ENCODE data around the gene LEP. TPM values are rescaled to one million over a fixed set of nuclear protein-coding genes. Genes with fewer than 3 reads are reported as not detected.
"Not testable (repeated sequence)": the region's sequence is repeated elsewhere in the genome, so short reads cannot be mapped to it uniquely, and the experiment has no call there.

LEP gene
- total RNA-seq, 2 experiments from 2014 or later = not detected

GRCh38 chr7:128265156-128265905 lies 24.3 kb downstream of the LEP start:
- ChIA-PET POLR2A (no interaction called here), CTCF (interaction anchor here (0.9 kb wide), 1 partner anchor 21 kb away, joined by 3 read pairs; no protein-coding TSS in a partner anchor)

GRCh38 chr7:128265906-128266300 lies 24.8 kb downstream of the LEP start:
- CTCF ChIA-PET = no interaction called here
- POLR2A ChIA-PET = no interaction called here

- CTCF ChIA-PET = interaction anchor here (1.3 kb wide), 1 partner anchor 57 kb away, joined by 3 read pairs; no protein-coding TSS in a partner anchor
- POLR2A ChIA-PET = no interaction called here
Observed at GRCh38 chr7:128266529-128266882, 25.4 kb downstream of the LEP start.

DNA sequence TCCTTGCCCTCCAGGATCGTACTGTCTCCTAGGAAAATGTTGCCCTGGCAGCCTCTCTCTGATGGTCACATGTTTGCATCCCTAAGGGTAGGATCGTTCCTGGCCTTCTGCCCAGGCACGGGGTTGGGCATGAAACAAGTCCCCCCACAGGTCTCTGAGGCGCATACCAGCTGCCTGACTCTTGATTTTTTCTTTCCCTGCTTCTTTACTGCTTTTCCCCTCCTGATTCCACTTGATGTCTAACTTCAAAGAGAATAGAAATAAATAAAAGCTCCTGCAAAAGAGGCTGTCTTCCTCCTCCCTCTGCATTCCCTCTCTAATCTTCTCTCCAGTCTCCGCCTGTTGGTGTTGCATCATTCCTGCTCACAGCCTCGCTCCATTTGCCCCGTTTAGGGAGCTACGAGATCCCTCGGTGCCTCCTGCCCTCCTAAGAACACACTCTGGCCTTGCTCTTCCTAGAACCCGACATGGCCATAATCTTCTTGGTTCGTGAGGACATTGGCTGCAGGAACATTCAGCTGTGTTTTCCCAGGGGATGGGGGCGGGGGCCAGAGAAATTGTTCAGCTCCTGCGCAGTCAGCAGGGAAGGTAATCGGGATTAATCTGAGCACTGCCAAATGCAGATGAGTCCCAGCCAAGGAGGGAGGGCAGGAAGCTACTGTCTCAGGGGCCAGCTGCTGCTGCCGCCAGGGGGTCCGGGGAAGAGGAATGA lies 26.0 kb downstream of the LEP start:
- ChIA-PET CTCF (interaction anchor here (1.3 kb wide), 1 partner anchor 57 kb away, joined by 3 read pairs; no protein-coding TSS in a partner anchor), POLR2A (no interaction called here)

DNA sequence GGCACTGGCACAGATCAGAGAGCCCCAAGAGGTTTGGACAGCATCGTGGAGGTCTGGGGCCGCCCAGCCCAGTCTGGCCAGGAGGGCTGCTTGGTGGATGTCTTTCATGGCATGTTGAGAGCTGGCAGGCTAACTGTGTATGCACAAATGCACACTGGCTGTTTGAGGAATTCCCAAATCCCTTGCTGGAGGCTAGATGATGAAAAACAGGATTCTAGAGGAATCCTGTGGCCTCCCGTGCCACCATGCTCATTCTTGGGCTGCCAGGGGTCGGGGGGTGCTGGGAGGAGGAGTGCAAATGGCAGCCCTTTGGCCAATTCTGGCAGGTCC lies 26.5 kb downstream of the LEP start:
- CTCF ChIA-PET = interaction anchor here (1.3 kb wide), 1 partner anchor 58 kb away, joined by 3 read pairs; no protein-coding TSS in a partner anchor

GRCh38 chr7:128268233-128268632 lies 27.2 kb downstream of the LEP start:
- POLR2A ChIA-PET = no interaction called here
- CTCF ChIA-PET = interaction anchor here (0.6 kb wide), 1 partner anchor 959 kb away, joined by 5 read pairs; no protein-coding TSS in a partner anchor

More for the DNA sequence above, 26.5 kb downstream of the LEP start:
- POLR2A ChIA-PET = no interaction called here

GRCh38 chr7:128270826-128271272 lies 29.8 kb downstream of the LEP start:
- ChIA-PET CTCF (no interaction called here), POLR2A (no interaction called here)

DNA sequence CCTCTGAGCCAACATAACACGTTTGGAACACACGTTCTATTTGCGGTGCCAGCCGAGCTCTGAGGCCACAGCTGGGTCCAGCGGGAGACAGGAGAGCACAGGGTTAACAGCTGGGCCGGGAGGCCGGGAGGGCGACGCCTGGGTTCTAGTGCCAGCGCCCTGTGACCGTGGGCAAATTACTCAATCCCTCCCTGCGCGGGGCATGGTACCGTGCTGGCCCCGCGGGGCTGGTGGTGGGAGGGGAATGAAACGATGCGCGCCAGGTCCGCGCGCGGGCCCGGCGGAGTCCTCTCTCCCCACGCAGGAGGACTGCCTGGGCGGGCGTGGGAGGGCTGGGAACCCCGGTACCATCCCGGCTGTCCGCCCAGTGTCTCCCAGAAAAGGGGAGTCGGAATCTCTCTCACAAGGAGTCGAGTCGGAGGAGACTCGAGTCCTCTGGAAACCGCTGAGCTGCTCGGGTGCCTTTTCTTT lies 30.4 kb downstream of the LEP start:
- POLR2A ChIA-PET = no interaction called here
- CTCF ChIA-PET = no interaction called here

GRCh38 chr7:128271942-128272481 lies 30.9 kb downstream of the LEP start:
- CTCF ChIA-PET = no interaction called here
- POLR2A ChIA-PET = no interaction called here

- ChIA-PET POLR2A (no interaction called here), CTCF (no interaction called here)
Observed at GRCh38 chr7:128274246-128274883, 33.3 kb downstream of the LEP start.

- POLR2A ChIA-PET = no interaction called here
- CTCF ChIA-PET = no interaction called here
Observed at GRCh38 chr7:128274884-128275603, 34.0 kb downstream of the LEP start.

DNA sequence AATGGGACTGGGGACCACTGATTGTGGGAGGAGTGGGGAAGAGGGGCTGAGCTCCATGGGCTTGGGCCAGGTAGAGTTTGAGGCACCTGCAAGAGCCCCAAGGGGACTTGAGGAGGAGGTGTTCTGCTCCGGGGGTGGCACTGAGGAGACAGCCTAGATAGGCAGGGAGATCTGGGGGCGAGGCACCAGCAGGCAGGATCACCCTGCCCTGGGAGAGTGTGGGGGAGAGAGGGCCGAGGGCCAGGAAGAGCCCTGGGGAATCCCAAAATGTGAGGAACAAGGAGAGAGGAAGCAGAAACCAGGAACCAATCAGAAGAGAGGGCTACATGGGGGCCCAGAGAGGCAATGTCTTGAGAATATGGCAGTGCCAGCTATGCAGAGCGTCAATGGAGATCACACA lies 34.6 kb downstream of the LEP start:
- ChIA-PET POLR2A (no interaction called here), CTCF (no interaction called here)

- ChIA-PET CTCF (interaction anchor here (0.7 kb wide), 1 partner anchor 582 kb away, joined by 3 read pairs; no protein-coding TSS in a partner anchor), POLR2A (no interaction called here)
Observed at GRCh38 chr7:128278366-128278765, 37.3 kb downstream of the LEP start.

- CTCF ChIA-PET = no interaction called here
- POLR2A ChIA-PET = no interaction called here
Observed at GRCh38 chr7:128279124-128279713, 38.1 kb downstream of the LEP start.

GRCh38 chr7:128280451-128280850 lies 39.4 kb downstream of the LEP start:
- CTCF ChIA-PET, POLR2A ChIA-PET: not testable (repeated sequence)

- CTCF ChIA-PET = no interaction called here
- POLR2A ChIA-PET = no interaction called here
Observed at GRCh38 chr7:128281605-128282380, 40.7 kb downstream of the LEP start.

DNA sequence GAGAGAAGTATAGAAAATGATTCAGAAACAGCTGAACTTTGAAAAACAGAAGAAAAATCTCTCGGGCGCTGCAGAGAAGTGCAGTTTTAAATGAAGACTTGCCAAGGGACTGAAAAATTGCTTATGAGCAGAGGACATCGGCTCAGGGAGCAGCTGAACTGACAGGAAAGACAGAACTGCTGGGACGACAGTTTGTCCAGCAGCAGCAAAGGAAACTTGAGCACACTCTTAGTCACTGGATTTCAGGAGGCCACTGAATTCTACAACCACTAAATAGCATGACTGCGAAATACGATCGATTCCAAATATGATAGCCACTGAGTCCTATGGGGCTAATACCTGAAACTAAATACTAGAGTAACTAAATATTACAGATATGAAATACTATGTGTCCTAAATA lies 43.0 kb downstream of the LEP start:
- ChIA-PET POLR2A (no interaction called here), CTCF (no interaction called here)

- POLR2A ChIA-PET = no interaction called here
- CTCF ChIA-PET = no interaction called here
Observed at GRCh38 chr7:128287556-128287955, 46.5 kb downstream of the LEP start.

GRCh38 chr7:128298004-128298403 lies 56.9 kb downstream of the LEP start:
- CTCF ChIA-PET, POLR2A ChIA-PET: not testable (repeated sequence)

Measured in activated CD8-positive, alpha-beta memory T cell treated with anti-CD3 and anti-CD28 coated beads for 36 hours (primary cell).